HCT116 (cell line): ENCODE results near the gene PLPP7.

ENCODE experiments used
- CBX3 ChIP-seq: IDR thresholded peaks from 2 replicates; pipeline ENCODE4 v1.6.1; 2012; ENCODE audit warnings: low read depth
- CTCF ChIP-seq, 3 experiments: fragments of 200-600 bp in 1 of 3; sonication (generic) in 1 of 3; IDR thresholded peaks in 2 of 3; conservative IDR thresholded peaks in 1 of 3; 2 replicates each; pipeline ENCODE4 v1.5.1; 2012 to 2017; ENCODE audit warnings: low read depth in 2 of 3, low read length in 2 of 3, antibody characterized with exemption in 1 of 3, borderline replicate concordance in 1 of 3, control low read depth in 1 of 3, mild to moderate bottlenecking in 1 of 3, mixed read lengths in 1 of 3, mixed run types in 1 of 3, moderate library complexity in 1 of 3; ENCODE audit not compliant: insufficient read depth in 1 of 3
- EGR1 ChIP-seq: IDR thresholded peaks from 2 replicates; pipeline ENCODE4 v1.6.1; 2012; ENCODE audit warnings: low read depth
- EZH2phosphoT487 ChIP-seq: fragments of 200-600 bp; IDR thresholded peaks from 2 replicates; pipeline ENCODE4 v1.6.1; 2018; ENCODE audit warnings: antibody characterized with exemption, borderline replicate concordance
- MAX ChIP-seq: IDR thresholded peaks from 2 replicates; pipeline ENCODE4 v1.6.1; 2012
- POLR2A ChIP-seq: IDR thresholded peaks from 2 replicates; pipeline ENCODE4 v1.7.0; 2011; ENCODE audit warnings: borderline replicate concordance; ENCODE audit not compliant: insufficient read depth, insufficient read length; ENCODE audit errors: extremely low read depth
- POLR2AphosphoS5 ChIP-seq: IDR thresholded peaks from 2 replicates; pipeline ENCODE4 v1.6.1; 2011; ENCODE audit warnings: mild to moderate bottlenecking, low read depth, low read length, moderate library complexity
- SIN3A ChIP-seq: IDR thresholded peaks from 2 replicates; pipeline ENCODE4 v1.6.1; 2012; ENCODE audit warnings: low read depth
- SRF ChIP-seq: IDR thresholded peaks from 2 replicates; pipeline ENCODE4 v1.6.1; 2012; ENCODE audit warnings: low read depth
- YY1 ChIP-seq: IDR thresholded peaks from 2 replicates; pipeline ENCODE4 v1.6.1; 2011; ENCODE audit warnings: low read length, low read depth, moderate library complexity, mild to moderate bottlenecking; ENCODE audit not compliant: insufficient replicate concordance; ENCODE audit errors: extremely low read depth
- ZBTB33 ChIP-seq: IDR thresholded peaks from 2 replicates; pipeline ENCODE4 v1.6.1; 2011; ENCODE audit warnings: mild to moderate bottlenecking, low read length, moderate library complexity; ENCODE audit not compliant: insufficient replicate concordance; ENCODE audit errors: extremely low read depth
- ZFX ChIP-seq: fragments of 450-650 bp; IDR thresholded peaks from 2 replicates; pipeline ENCODE4 v1.6.1; 2017
- ZNF274 ChIP-seq: fragments of 200-500 bp; sonication (Bioruptor generic); IDR thresholded peaks from 2 replicates; pipeline ENCODE4 v1.6.1; 2014; ENCODE audit warnings: mild to moderate bottlenecking, low read depth, low read length, inconsistent platforms

- TF ChIP-seq CTCF (IDR thresholded peaks at IDR 0.05 in 2 of 3, conservative IDR thresholded peaks at IDR 0.05 in 1 of 3; ENCODE audit: borderline replicate concordance in 1 of 3, insufficient read depth in 1 of 3, low read depth in 2 of 3, low read length in 2 of 3) = no peak
- no peak for TF ChIP-seq CBX3
- TF ChIP-seq ZBTB33 = no peak
- no peak for TF ChIP-seq ZFX
- TF ChIP-seq YY1 = no peak
- TF ChIP-seq MAX = no peak
- no peak for TF ChIP-seq POLR2A
- no peak for TF ChIP-seq ZNF274
- no peak for TF ChIP-seq POLR2AphosphoS5
- no peak for TF ChIP-seq SIN3A
- no peak for TF ChIP-seq EZH2phosphoT487
- TF ChIP-seq EGR1 = no peak
- TF ChIP-seq SRF = no peak
These were observed 6.7 kb upstream of the PLPP7 start for GRCh38 chr9:131282688-131283422.
